Stimulated activated CD8-positive, alpha-beta memory T cell treated with anti-CD3 and anti-CD28 coated beads, Interleukin-12 subunit alpha, Interleukin-12 subunit beta, amount 100 ng/mL, for 4 hours (primary cell): ENCODE measurements around the gene ELAVL1.

Experiments used
- DNase-seq: peaks from one replicate; pipeline ENCODE4 v3.0.0-alpha.2; 2020; ENCODE audit warnings: low read depth

Gene ELAVL1

GRCh38 chr19:7909471-7910067, 95.9 kb downstream of the ELAVL1 start:
- no peak for DNase-seq

- no peak for DNase-seq
These were observed 96.5 kb downstream of the ELAVL1 start for GRCh38 chr19:7908742-7909461.
